GM21576 (cell line): ENCODE measurements around the gene PTPRO.

Experiments
- ATAC-seq: cut with Tn5 transposase; IDR thresholded peaks from one replicate; pipeline ENCODE4 v1.9.1; 2021; ENCODE audit warnings: mild to moderate bottlenecking, moderate library complexity; ENCODE audit not compliant: unreplicated experiment

PTPRO gene

DNA sequence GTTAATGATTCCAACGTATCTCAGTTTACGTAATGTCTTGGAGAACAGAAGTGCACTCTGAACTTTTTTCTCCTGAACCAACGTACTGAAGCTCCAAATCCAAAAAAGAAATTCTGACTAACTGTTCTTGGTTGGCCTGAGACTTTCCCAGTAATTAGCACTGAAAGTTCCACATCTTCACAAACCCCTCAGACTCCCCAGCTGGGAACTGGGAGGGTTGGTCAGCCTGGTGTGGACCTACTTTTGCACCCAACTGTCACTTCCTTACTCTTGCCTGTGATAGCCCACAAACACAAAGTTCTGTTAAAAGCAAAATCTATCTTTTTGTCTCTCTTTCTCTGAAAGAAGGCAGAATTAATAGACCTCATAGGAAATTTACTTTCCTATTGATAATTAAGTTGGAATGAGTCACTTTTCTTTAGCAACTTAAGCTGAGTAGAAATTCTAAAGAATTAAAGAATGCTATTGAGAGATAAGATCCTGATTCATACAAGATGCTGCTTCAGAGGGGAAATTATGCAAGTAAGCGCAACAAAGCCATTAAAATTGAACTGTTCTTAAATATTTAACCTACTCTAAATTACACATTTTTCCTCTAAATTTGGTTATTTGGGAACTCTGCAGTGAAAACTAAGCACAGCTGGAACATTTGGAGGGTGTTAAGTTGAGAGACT, 311.8 kb downstream of the PTPRO start:
- ATAC-seq, result no peak

DNA sequence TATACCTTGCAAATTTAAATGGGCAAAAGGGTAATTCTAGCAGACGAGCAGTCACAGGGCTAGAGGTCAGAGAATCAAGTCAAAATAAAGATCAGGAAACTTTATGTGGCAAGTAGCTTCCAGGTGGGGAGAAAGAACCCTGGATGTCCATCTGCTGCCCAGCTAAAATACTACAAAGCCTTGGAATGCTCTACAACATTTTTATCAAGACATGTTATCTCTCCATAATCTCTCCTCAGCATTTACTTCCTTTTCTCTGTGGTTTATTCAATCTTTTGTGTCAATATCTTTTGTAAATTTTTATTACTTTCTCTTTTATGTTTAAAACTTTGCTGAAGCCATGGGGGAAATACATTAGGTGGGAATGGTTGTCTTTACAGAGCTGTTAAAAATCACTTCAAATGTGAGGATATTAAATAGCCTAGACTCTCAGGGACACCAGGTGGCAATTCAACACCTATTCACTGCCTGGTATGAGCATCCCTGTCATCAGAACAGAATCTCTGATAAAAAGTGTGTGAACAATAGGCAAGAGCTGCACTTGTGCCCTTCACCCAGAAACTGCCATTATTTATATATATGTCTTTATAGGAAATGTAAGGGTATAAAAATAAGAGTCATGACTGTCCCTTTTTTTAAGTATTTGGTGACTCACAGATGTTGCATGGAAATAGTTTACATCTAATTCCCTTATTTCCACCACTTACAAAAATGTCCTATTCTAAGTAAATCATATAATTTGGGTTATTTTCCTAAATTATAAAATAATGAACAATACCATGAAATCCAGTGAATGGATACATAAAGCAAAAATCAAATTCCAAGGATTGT, 314.0 kb downstream of the PTPRO start:
- no peak for ATAC-seq

- no peak for ATAC-seq
Measured at GRCh38 chr12:15638231-15638630, 315.9 kb downstream of the PTPRO start.

DNA sequence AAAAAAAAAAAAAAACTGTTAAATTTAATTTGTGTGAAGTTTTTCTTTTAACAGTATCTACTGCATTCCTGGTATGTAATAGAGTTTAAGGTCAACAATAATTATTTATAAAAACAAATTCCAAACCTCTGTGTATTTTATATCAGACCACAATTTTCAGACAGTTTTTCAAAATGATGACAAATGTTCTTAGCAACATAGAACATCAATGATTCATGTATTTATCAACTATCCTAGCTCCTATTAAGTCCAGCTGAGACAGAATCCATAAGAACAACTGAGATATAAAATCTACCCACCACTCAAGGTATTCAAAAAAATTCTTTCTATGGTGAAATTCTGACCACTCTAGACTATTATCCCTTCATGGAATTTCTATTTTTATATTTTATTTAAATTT, 322.4 kb downstream of the PTPRO start:
- ATAC-seq, result no peak

- no peak for ATAC-seq
Measured at GRCh38 chr12:15646581-15646980, 324.3 kb downstream of the PTPRO start.
